Stomach (tissue), 4 donors: ENCODE data around the gene BCR.

Experiments used
- EP300 ChIP-seq: sonication (generic); formaldehyde crosslinking; IDR thresholded peaks from one replicate; pipeline ENCODE4 v1.6.1; 2017; ENCODE audit warnings: antibody characterized with exemption
- POLR2A ChIP-seq, 4 donors: fragments of 450-650 bp; IDR thresholded peaks; one replicate each; pipeline ENCODE4 v1.6.1; 2016; ENCODE audit warnings: antibody characterized with exemption in 4 of 4, control low read depth in 2 of 4, mild to moderate bottlenecking in 1 of 4, moderate library complexity in 1 of 4

- TF ChIP-seq POLR2A (IDR thresholded peaks at IDR 0.05): no peak
- TF ChIP-seq EP300: no peak
Measured at GRCh38 chr22:23273445-23274145, 93.3 kb downstream of the BCR start.
